Loucy (cell line): ENCODE results near the gene OR5H2.

ENCODE experiments used
- H2AFZ ChIP-seq: fragments of 200-600 bp; sonication (generic); 2 replicates; pipeline ENCODE4 v1.6.0; 2016; ENCODE audit warnings: antibody characterized with exemption, mild to moderate bottlenecking, low read length, moderate library complexity
- H3F3A ChIP-seq: fragments of 200-600 bp; 2 replicates; pipeline ENCODE4 v1.6.0; 2016; ENCODE audit warnings: antibody characterized with exemption, low read depth, mild to moderate bottlenecking
- H3K27me3 ChIP-seq: fragments of 200-600 bp; sonication (generic); 2 replicates; pipeline ENCODE4 v1.6.1; 2014; ENCODE audit warnings: low read length, mild to moderate bottlenecking; ENCODE audit not compliant: insufficient read depth, poor library complexity, severe bottlenecking
- H3K36me3 ChIP-seq: fragments of 200-600 bp; sonication (generic); 2 replicates; pipeline ENCODE4 v1.6.1; 2016; ENCODE audit warnings: low read length; ENCODE audit not compliant: insufficient read depth
- H3K4me1 ChIP-seq: fragments of 200-600 bp; sonication (generic); 2 replicates; pipeline ENCODE4 v1.5.1; 2014; ENCODE audit warnings: low read length, mild to moderate bottlenecking; ENCODE audit not compliant: insufficient read depth, poor library complexity, severe bottlenecking
- H3K4me2 ChIP-seq: fragments of 200-600 bp; sonication (generic); 2 replicates; pipeline ENCODE4 v1.6.0; 2014; ENCODE audit warnings: antibody characterized with exemption, low read length, low read depth, mild to moderate bottlenecking; ENCODE audit not compliant: poor library complexity, severe bottlenecking
- H3K4me3 ChIP-seq: fragments of 200-600 bp; sonication (generic); 2 replicates; pipeline ENCODE4 v1.5.1; 2014; ENCODE audit warnings: low read length, mild to moderate bottlenecking, mixed read lengths; ENCODE audit not compliant: poor library complexity, severe bottlenecking
- H3K79me2 ChIP-seq: fragments of 200-600 bp; sonication (generic); 2 replicates; pipeline ENCODE4 v1.6.1; 2014; ENCODE audit warnings: low read length; ENCODE audit not compliant: insufficient read depth
- H3K9ac ChIP-seq: fragments of 200-600 bp; sonication (generic); 2 replicates; pipeline ENCODE4 v1.6.0; 2014; ENCODE audit warnings: mild to moderate bottlenecking, low read depth, low read length, moderate library complexity; ENCODE audit not compliant: poor library complexity, severe bottlenecking
- H3K9me2 ChIP-seq: fragments of 200-600 bp; sonication (generic); replicated peaks from 2 replicates; pipeline ENCODE4 v1.6.1; 2016; ENCODE audit warnings: low read depth, low read length, mixed read lengths
- H3K9me3 ChIP-seq: fragments of 200-600 bp; sonication (generic); 2 replicates; pipeline ENCODE4 v1.6.1; 2014; ENCODE audit warnings: mild to moderate bottlenecking, antibody characterized with exemption, low read length, low read depth; ENCODE audit not compliant: insufficient read depth
- H4K20me1 ChIP-seq: fragments of 200-600 bp; sonication (generic); 2 replicates; pipeline ENCODE4 v1.6.0; 2014; ENCODE audit warnings: antibody characterized with exemption, low read length, mild to moderate bottlenecking; ENCODE audit not compliant: insufficient read depth, poor library complexity, severe bottlenecking
- CTCF ChIP-seq: fragments of 200-600 bp; sonication (generic); conservative IDR thresholded peaks from 2 replicates; pipeline ENCODE4 v1.5.1; 2014; ENCODE audit warnings: mild to moderate bottlenecking, antibody characterized with exemption, low read length
- EZH2phosphoT487 ChIP-seq: fragments of 200-600 bp; IDR thresholded peaks from 2 replicates; pipeline ENCODE4 v1.6.1; 2018; ENCODE audit warnings: antibody characterized with exemption, mild to moderate bottlenecking, moderate library complexity, borderline replicate concordance

Gene OR5H2

DNA sequence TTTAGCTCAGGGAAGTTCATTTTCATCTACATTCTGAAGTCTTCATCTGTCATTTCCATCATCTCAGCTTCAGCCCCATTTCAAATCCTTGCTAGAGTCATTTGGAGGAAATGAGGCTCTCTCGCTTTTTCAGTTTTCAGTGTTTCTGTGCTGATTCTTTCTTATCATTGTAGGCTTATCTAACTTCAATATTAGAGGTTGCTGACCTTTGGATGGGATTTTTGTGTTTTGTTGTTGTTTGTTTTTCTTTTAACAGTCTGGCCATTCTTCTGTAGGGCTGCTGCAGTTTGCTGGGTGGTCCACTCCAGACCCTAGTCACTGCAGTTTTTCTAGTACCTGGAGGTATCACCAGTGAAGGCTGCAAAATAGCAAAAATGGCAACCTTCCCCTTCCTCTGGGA lies 8.6 kb downstream of the OR5H2 start:
- TF ChIP-seq EZH2phosphoT487 (no peak), CTCF (no peak)
- Histone ChIP-seq H3K4me2 (no peak overlapping the region), H3K9ac (no peak overlapping the region), H3K27me3 (no peaks in the 10 kb centered on the region), H3K9me2 (no peaks in the 10 kb centered on the region), H3K36me3 (no peaks in the 10 kb centered on the region), H2AFZ (no peak overlapping the region), H3F3A (no peaks in the 10 kb centered on the region), H3K4me1 (no peaks in the 10 kb centered on the region), H4K20me1 (no peaks in the 10 kb centered on the region), H3K4me3 (no peak overlapping the region), H3K79me2 (no peaks in the 10 kb centered on the region), H3K9me3 (no peaks in the 10 kb centered on the region; the same call in 1 of the 2 replicates)

GRCh38 chr3:98291332-98291957 lies 9.1 kb downstream of the OR5H2 start:
- H4K20me1 ChIP-seq = no peaks in the 10 kb centered on the region

GRCh38 chr3:98322101-98322500 lies 39.8 kb downstream of the OR5H2 start:
- H3K4me3 ChIP-seq = no peak overlapping the region
- no peaks in the 10 kb centered on the region for H3K79me2 ChIP-seq
- no peaks in the 10 kb centered on the region for H4K20me1 ChIP-seq
- no peaks in the 10 kb centered on the region for H3K36me3 ChIP-seq
- H3K4me1 ChIP-seq = no peaks in the 10 kb centered on the region
- H3K4me2 ChIP-seq = no peak overlapping the region
- H3F3A ChIP-seq = no peaks in the 10 kb centered on the region
- no peak overlapping the region for H2AFZ ChIP-seq
- no peaks in the 10 kb centered on the region for H3K9me3 ChIP-seq
- no peak overlapping the region for H3K9ac ChIP-seq
- no peaks in the 10 kb centered on the region for H3K27me3 ChIP-seq
- no peaks in the 10 kb centered on the region for H3K9me2 ChIP-seq
- TF ChIP-seq EZH2phosphoT487 (no peak), CTCF (no peak)

More at GRCh38 chr3:98291332-98291957, 9.1 kb downstream of the OR5H2 start:
- Histone ChIP-seq H3K9me3 (no peaks in the 10 kb centered on the region; the same call in 1 of the 2 replicates), H3K27me3 (no peaks in the 10 kb centered on the region), H3K9ac (no peak overlapping the region), H3K79me2 (no peaks in the 10 kb centered on the region), H3K9me2 (no peaks in the 10 kb centered on the region), H3K4me1 (no peaks in the 10 kb centered on the region), H3K4me3 (no peak overlapping the region), H3F3A (no peaks in the 10 kb centered on the region), H3K36me3 (no peaks in the 10 kb centered on the region), H3K4me2 (no peak overlapping the region), H2AFZ (no peak overlapping the region)
- TF ChIP-seq CTCF (no peak), EZH2phosphoT487 (no peak)
